Lower lobe of right lung (tissue), 2 donors: ENCODE measurements around the gene MYH15. TPM values are rescaled to one million over a fixed set of nuclear protein-coding genes. Genes with fewer than 3 reads are reported as not detected.
A peak's percentile ranks its signal among the peaks of the same experiment; 100 is the strongest.

Source experiments
- ATAC-seq, 2 donors: fragments of 200-7000 bp; cut with Tn5 transposase; one replicate each; pipeline ENCODE4 v1.9.1; 2020 to 2022; ENCODE audit warnings: mild to moderate bottlenecking in 2 of 2, moderate library complexity in 2 of 2
- DNase-seq: peaks from one replicate; pipeline ENCODE4 v3.0.0-alpha.2; 2020
- H3K27ac ChIP-seq: fragments of 200-600 bp; one replicate; pipeline ENCODE4 v1.8.0; 2022
- H3K27me3 ChIP-seq: fragments of 200-600 bp; one replicate; pipeline ENCODE4 v1.8.0; 2022; ENCODE audit warnings: low read depth
- H3K36me3 ChIP-seq: fragments of 200-600 bp; one replicate; pipeline ENCODE4 v1.8.0; 2022; ENCODE audit warnings: mild to moderate bottlenecking
- H3K4me1 ChIP-seq: fragments of 200-600 bp; one replicate; pipeline ENCODE4 v1.8.0; 2022
- H3K4me3 ChIP-seq: fragments of 200-600 bp; one replicate; pipeline ENCODE4 v1.8.0; 2022; ENCODE audit warnings: mild to moderate bottlenecking
- H3K9me3 ChIP-seq: fragments of 200-600 bp; one replicate; pipeline ENCODE4 v1.8.0; 2022
- CTCF ChIP-seq: fragments of 200-600 bp; IDR thresholded peaks from one replicate; pipeline ENCODE4 v1.8.0; 2022; ENCODE audit warnings: antibody characterized with exemption, mild to moderate bottlenecking
- intact Hi-C: fragments of 100-400 bp; cut with DNase I; formaldehyde crosslinking; loops from one replicate; pipeline ENCODE4 v1.11.0; 2022
- total RNA-seq: library from RNA; stranded (reverse); fragmentation: NEBNext Ultra II Directional; extraction: Animal tissue kit (Norgen Biotek cat#: 25700); gene quantifications from one replicate; pipeline ENCODE4 v1.2.1, GENCODE V29; 2021
- donor health status: DM: no; HTN: yes; CAD: no; lungs with severe emphysema.

MYH15 gene
- total RNA-seq, 1 donor from 2014 or later = 1.0 TPM

GRCh38 chr3:108511055-108511454 lies 659 bp upstream of the MYH15 start:
- Histone ChIP-seq H3K4me1 (peaks cover 4% of the 10 kb centered on the region), H3K9me3 (no peaks in the 10 kb centered on the region), H3K36me3 (no peaks in the 10 kb centered on the region), H3K4me3 (no peak overlapping the region), H3K27ac (no peak overlapping the region), H3K27me3 (no peaks in the 10 kb centered on the region)
- intact Hi-C loops = no loop called here
- ATAC-seq (no peak), DNase-seq (no peak)
- no peak for TF ChIP-seq CTCF

GRCh38 chr3:108509871-108510270 lies 525 bp downstream of the MYH15 start:
- H3K27me3 ChIP-seq = no peaks in the 10 kb centered on the region
- peak in 1 of 2 donors; percentile 18 for ATAC-seq
- TF ChIP-seq CTCF = no peak

GRCh38 chr3:108509263-108509662 lies 1.1 kb downstream of the MYH15 start:
- Histone ChIP-seq H3K4me3 (no peak overlapping the region), H3K4me1 (peaks cover 4% of the 10 kb centered on the region), H3K27ac (no peak overlapping the region), H3K36me3 (no peaks in the 10 kb centered on the region), H3K27me3 (no peaks in the 10 kb centered on the region), H3K9me3 (no peaks in the 10 kb centered on the region)
- DNase-seq = no peak
- no peak for TF ChIP-seq CTCF
- no peak for ATAC-seq
- intact Hi-C loops = no loop called here

More at GRCh38 chr3:108509871-108510270, 525 bp downstream of the MYH15 start:
- intact Hi-C loops = no loop called here
- Histone ChIP-seq H3K4me1 (peaks cover 4% of the 10 kb centered on the region), H3K36me3 (no peaks in the 10 kb centered on the region), H3K27ac (no peak overlapping the region), H3K9me3 (no peaks in the 10 kb centered on the region), H3K4me3 (no peak overlapping the region)
- DNase-seq = no peak

GRCh38 chr3:108507902-108508301 lies 2.5 kb downstream of the MYH15 start:
- no peaks in the 10 kb centered on the region for H3K4me1 ChIP-seq
- no peak overlapping the region for H3K27ac ChIP-seq
- intact Hi-C loops = no loop called here
- no peak for DNase-seq
- H3K4me3 ChIP-seq = no peak overlapping the region
- H3K36me3 ChIP-seq = no peaks in the 10 kb centered on the region
- ATAC-seq = no peak
- no peaks in the 10 kb centered on the region for H3K27me3 ChIP-seq
- H3K9me3 ChIP-seq = no peaks in the 10 kb centered on the region
- no peak for TF ChIP-seq CTCF

GRCh38 chr3:108505811-108506210 lies 4.6 kb downstream of the MYH15 start:
- ATAC-seq = no peak
- no peaks in the 10 kb centered on the region for H3K4me1 ChIP-seq
- DNase-seq = no peak
- intact Hi-C loops = no loop called here
- no peaks in the 10 kb centered on the region for H3K9me3 ChIP-seq
- TF ChIP-seq CTCF = no peak
- no peaks in the 10 kb centered on the region for H3K36me3 ChIP-seq
- H3K27ac ChIP-seq = no peak overlapping the region
- no peak overlapping the region for H3K4me3 ChIP-seq
- H3K27me3 ChIP-seq = no peaks in the 10 kb centered on the region

GRCh38 chr3:108503722-108504121 lies 6.7 kb downstream of the MYH15 start:
- no peak for DNase-seq

More at GRCh38 chr3:108503722-108504121, 6.7 kb downstream of the MYH15 start:
- Histone ChIP-seq H3K9me3 (no peaks in the 10 kb centered on the region), H3K36me3 (no peaks in the 10 kb centered on the region), H3K27me3 (no peaks in the 10 kb centered on the region), H3K27ac (no peak overlapping the region), H3K4me3 (no peak overlapping the region), H3K4me1 (no peaks in the 10 kb centered on the region)
- intact Hi-C loops = no loop called here
- ATAC-seq = no peak
- TF ChIP-seq CTCF = no peak
